Esophagus muscularis mucosa (tissue), 4 donors: ENCODE data around the gene RDH12.

Experiments
- CTCF ChIP-seq, 3 experiments: fragments of 200-600 bp in 2 of 3; fragments of 450-650 bp in 1 of 3; sonication (generic) in 2 of 3; IDR thresholded peaks; one replicate each; pipeline ENCODE4 v1.5.1; 2017 to 2019; ENCODE audit warnings: antibody characterized with exemption in 3 of 3, mild to moderate bottlenecking in 2 of 3, moderate library complexity in 1 of 3
- EP300 ChIP-seq: sonication (generic); formaldehyde crosslinking; IDR thresholded peaks from one replicate; pipeline ENCODE4 v1.6.1; 2017; ENCODE audit warnings: antibody characterized with exemption
- POLR2A ChIP-seq: fragments of 450-650 bp; IDR thresholded peaks from one replicate; pipeline ENCODE4 v1.6.1; 2017; ENCODE audit warnings: antibody characterized with exemption, moderate library complexity, mild to moderate bottlenecking, low read depth

- TF ChIP-seq EP300 (no peak), CTCF (IDR thresholded peaks at IDR 0.05) (no peak), POLR2A (no peak)
Measured at GRCh38 chr14:67653651-67654280, 47.9 kb upstream of the RDH12 start.
